ENCODE results near the gene GPR37.

DNA sequence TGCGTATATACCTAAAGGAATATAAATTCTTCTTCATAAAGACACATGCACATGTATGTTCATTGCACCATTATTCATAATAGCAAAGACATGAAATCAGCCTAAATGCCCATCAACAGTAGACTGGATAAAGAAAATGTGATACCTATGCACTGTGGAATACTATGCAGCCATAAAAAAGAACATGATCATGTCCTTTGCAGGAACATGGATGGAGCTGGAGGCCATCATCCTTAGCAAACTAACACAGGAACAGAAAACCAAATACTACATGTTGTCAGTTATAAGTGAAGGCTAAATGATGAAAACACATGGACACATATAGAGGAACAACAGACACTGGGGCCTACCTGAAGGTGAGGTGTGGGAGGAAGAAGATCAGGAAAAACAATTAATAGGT, 48.7 kb downstream of the GPR37 start:
- no peak for TF ChIP-seq CTCF (conservative IDR thresholded peaks at IDR 0.05; ENCODE audit: low read depth, low read length)
- no peak for TF ChIP-seq EZH2 (IDR thresholded peaks at IDR 0.05; ENCODE audit: low read length, unreplicated experiment)
- no peak for TF ChIP-seq EZH2phosphoT487 (IDR thresholded peaks at IDR 0.05; ENCODE audit: borderline replicate concordance, low read length)
